Measurements from ENCODE around the gene MACROD1. TPM values are rescaled to one million over a fixed set of nuclear protein-coding genes. Genes with fewer than 3 reads are reported as not detected.

Gene MACROD1
- polyA plus RNA-seq, 3 donors from 2014 or later = 4.8 to 7.1 (median 6.5) TPM

GRCh38 chr11:64022125-64022784 lies 143.7 kb downstream of the MACROD1 start:
- no peak for DNase-seq
- H3K36me3 Mint-ChIP-seq = no peaks in the 10 kb centered on the region
- no peak overlapping the region for H3K27ac Mint-ChIP-seq
- no peak overlapping the region for H3K4me3 Mint-ChIP-seq
- H3K4me1 Mint-ChIP-seq = peaks cover 0 to 1% of the 10 kb centered on the region in 2 donors
- H3K27me3 Mint-ChIP-seq (ENCODE audit: low read depth in 3 of 3) = peaks cover 1 to 4% (median 2%) of the 10 kb centered on the region in 3 donors
- H3K9me3 Mint-ChIP-seq = no peaks in the 10 kb centered on the region

GRCh38 chr11:64021757-64022093 lies 144.2 kb downstream of the MACROD1 start:
- Mint-ChIP-seq H3K36me3 (no peaks in the 10 kb centered on the region), H3K4me3 (no peak overlapping the region)

GRCh38 chr11:64020976-64021756 lies 144.7 kb downstream of the MACROD1 start:
- peaks cover 2% of the 10 kb centered on the region in 3 donors for H3K27me3 Mint-ChIP-seq (ENCODE audit: low read depth in 3 of 3)
- no peaks in the 10 kb centered on the region for H3K4me1 Mint-ChIP-seq
- no peak for DNase-seq
- H3K27ac Mint-ChIP-seq = no peak overlapping the region
- H3K4me3 Mint-ChIP-seq = no peak overlapping the region
- no peaks in the 10 kb centered on the region for H3K36me3 Mint-ChIP-seq
- H3K9me3 Mint-ChIP-seq = no peaks in the 10 kb centered on the region

More at GRCh38 chr11:64021757-64022093, 144.2 kb downstream of the MACROD1 start:
- Mint-ChIP-seq H3K9me3 (no peaks in the 10 kb centered on the region), H3K27me3 (ENCODE audit: low read depth in 3 of 3) (peaks cover 2% of the 10 kb centered on the region in 3 donors), H3K4me1 (no peaks in the 10 kb centered on the region), H3K27ac (no peak overlapping the region)
- no peak for DNase-seq

GRCh38 chr11:64019106-64020037 lies 146.5 kb downstream of the MACROD1 start:
- H3K27me3 Mint-ChIP-seq (ENCODE audit: low read depth in 3 of 3) = peaks cover 2% of the 10 kb centered on the region in 3 donors
- no peaks in the 10 kb centered on the region for H3K9me3 Mint-ChIP-seq
- no peak overlapping the region for H3K4me3 Mint-ChIP-seq
- DNase-seq = no peak
- H3K4me1 Mint-ChIP-seq = no peaks in the 10 kb centered on the region
- H3K36me3 Mint-ChIP-seq = no peaks in the 10 kb centered on the region
- H3K27ac Mint-ChIP-seq = no peak overlapping the region

- no peaks in the 10 kb centered on the region for H3K4me1 Mint-ChIP-seq
- H3K36me3 Mint-ChIP-seq = no peaks in the 10 kb centered on the region
- H3K27ac Mint-ChIP-seq = no peak overlapping the region
- no peaks in the 10 kb centered on the region for H3K9me3 Mint-ChIP-seq
- H3K4me3 Mint-ChIP-seq = no peak overlapping the region
- peaks cover 0 to 3% (median 2%) of the 10 kb centered on the region in 3 donors for H3K27me3 Mint-ChIP-seq (ENCODE audit: low read depth in 3 of 3)
- DNase-seq = no peak
Observed at GRCh38 chr11:64018310-64018709, 147.6 kb downstream of the MACROD1 start.

GRCh38 chr11:64017945-64018224 lies 148.0 kb downstream of the MACROD1 start:
- Mint-ChIP-seq H3K27ac (no peak overlapping the region), H3K27me3 (ENCODE audit: low read depth in 3 of 3) (peaks cover 0 to 3% (median 2%) of the 10 kb centered on the region in 3 donors), H3K36me3 (no peaks in the 10 kb centered on the region), H3K4me1 (no peaks in the 10 kb centered on the region), H3K9me3 (no peaks in the 10 kb centered on the region), H3K4me3 (no peak overlapping the region)
- DNase-seq = no peak

- DNase-seq = no peak
- no peak overlapping the region for H3K27ac Mint-ChIP-seq
- no peaks in the 10 kb centered on the region for H3K4me1 Mint-ChIP-seq
- H3K36me3 Mint-ChIP-seq = no peaks in the 10 kb centered on the region
- H3K27me3 Mint-ChIP-seq (ENCODE audit: low read depth in 3 of 3) = peaks cover 0 to 3% (median 2%) of the 10 kb centered on the region in 3 donors
- H3K4me3 Mint-ChIP-seq = no peak overlapping the region
- no peaks in the 10 kb centered on the region for H3K9me3 Mint-ChIP-seq
Observed at GRCh38 chr11:64015935-64016845, 149.7 kb downstream of the MACROD1 start.

- no peaks in the 10 kb centered on the region for H3K9me3 Mint-ChIP-seq
- H3K36me3 Mint-ChIP-seq = no peaks in the 10 kb centered on the region
- no peak for DNase-seq
- no peak overlapping the region for H3K27ac Mint-ChIP-seq
- H3K4me1 Mint-ChIP-seq = peaks cover 0 to 1% of the 10 kb centered on the region in 2 donors
- H3K27me3 Mint-ChIP-seq (ENCODE audit: low read depth in 3 of 3) = peaks cover 0 to 4% (median 3%) of the 10 kb centered on the region in 3 donors
- H3K4me3 Mint-ChIP-seq = no peak overlapping the region
Observed at GRCh38 chr11:64015510-64015909, 150.4 kb downstream of the MACROD1 start.

- H3K4me3 Mint-ChIP-seq = no peak overlapping the region
- H3K9me3 Mint-ChIP-seq = no peaks in the 10 kb centered on the region
- peaks cover 1 to 5% (median 2%) of the 10 kb centered on the region in 3 donors for H3K27me3 Mint-ChIP-seq (ENCODE audit: low read depth in 3 of 3)
- no peaks in the 10 kb centered on the region for H3K36me3 Mint-ChIP-seq
- no peak for DNase-seq
- peaks cover 0 to 1% of the 10 kb centered on the region in 2 donors for H3K4me1 Mint-ChIP-seq
- no peak overlapping the region for H3K27ac Mint-ChIP-seq
Observed at GRCh38 chr11:64014356-64014755, 151.6 kb downstream of the MACROD1 start.

- H3K4me3 Mint-ChIP-seq = no peak overlapping the region
- H3K36me3 Mint-ChIP-seq = no peaks in the 10 kb centered on the region
- H3K27ac Mint-ChIP-seq = no peak overlapping the region
- H3K4me1 Mint-ChIP-seq = peaks cover 0 to 1% of the 10 kb centered on the region in 2 donors
- no peaks in the 10 kb centered on the region for H3K9me3 Mint-ChIP-seq
- H3K27me3 Mint-ChIP-seq (ENCODE audit: low read depth in 3 of 3) = peaks cover 2 to 6% (median 4%) of the 10 kb centered on the region in 3 donors
- no peak for DNase-seq
Observed at GRCh38 chr11:64013141-64013896, 152.6 kb downstream of the MACROD1 start.

- H3K36me3 Mint-ChIP-seq = no peaks in the 10 kb centered on the region
- H3K4me3 Mint-ChIP-seq = no peak overlapping the region
- peaks cover 7 to 14% of the 10 kb centered on the region in 2 donors for H3K4me1 Mint-ChIP-seq
- peaks cover 7 to 15% (median 8%) of the 10 kb centered on the region in 3 donors for H3K27me3 Mint-ChIP-seq (ENCODE audit: low read depth in 3 of 3)
- DNase-seq = no peak
- H3K9me3 Mint-ChIP-seq = no peaks in the 10 kb centered on the region
- H3K27ac Mint-ChIP-seq = no peak overlapping the region
Observed at GRCh38 chr11:64011371-64011770, 154.5 kb downstream of the MACROD1 start.

GRCh38 chr11:64010783-64011182 lies 155.1 kb downstream of the MACROD1 start:
- Mint-ChIP-seq H3K27me3 (ENCODE audit: low read depth in 3 of 3) (peaks cover 8 to 15% (median 9%) of the 10 kb centered on the region in 3 donors), H3K27ac (no peak overlapping the region), H3K4me3 (no peak overlapping the region), H3K9me3 (no peaks in the 10 kb centered on the region), H3K4me1 (peaks cover 7 to 14% of the 10 kb centered on the region in 2 donors), H3K36me3 (no peaks in the 10 kb centered on the region)
- no peak for DNase-seq

Data from immature natural killer cell (primary cell).